HEK293 (cell line): Measurements from ENCODE around the gene CNEP1R1.

Experiments used
- CTCF ChIP-seq: fragments of 450-650 bp; formaldehyde crosslinking; IDR thresholded peaks from 2 replicates; pipeline ENCODE4 v1.5.1; 2016; ENCODE audit warnings: missing biosample characterization, missing genetic modification characterization
- ZBTB26 ChIP-seq: fragments of 450-650 bp; formaldehyde crosslinking; optimal IDR thresholded peaks from 2 replicates; pipeline ENCODE3; 2016; ENCODE audit warnings: missing biosample characterization, mild to moderate bottlenecking, missing genetic modification characterization
- ZNF513 ChIP-seq: fragments of 450-650 bp; IDR thresholded peaks from 2 replicates; pipeline ENCODE4 v1.5.1; 2018; ENCODE audit warnings: missing biosample characterization, missing genetic modification characterization

DNA sequence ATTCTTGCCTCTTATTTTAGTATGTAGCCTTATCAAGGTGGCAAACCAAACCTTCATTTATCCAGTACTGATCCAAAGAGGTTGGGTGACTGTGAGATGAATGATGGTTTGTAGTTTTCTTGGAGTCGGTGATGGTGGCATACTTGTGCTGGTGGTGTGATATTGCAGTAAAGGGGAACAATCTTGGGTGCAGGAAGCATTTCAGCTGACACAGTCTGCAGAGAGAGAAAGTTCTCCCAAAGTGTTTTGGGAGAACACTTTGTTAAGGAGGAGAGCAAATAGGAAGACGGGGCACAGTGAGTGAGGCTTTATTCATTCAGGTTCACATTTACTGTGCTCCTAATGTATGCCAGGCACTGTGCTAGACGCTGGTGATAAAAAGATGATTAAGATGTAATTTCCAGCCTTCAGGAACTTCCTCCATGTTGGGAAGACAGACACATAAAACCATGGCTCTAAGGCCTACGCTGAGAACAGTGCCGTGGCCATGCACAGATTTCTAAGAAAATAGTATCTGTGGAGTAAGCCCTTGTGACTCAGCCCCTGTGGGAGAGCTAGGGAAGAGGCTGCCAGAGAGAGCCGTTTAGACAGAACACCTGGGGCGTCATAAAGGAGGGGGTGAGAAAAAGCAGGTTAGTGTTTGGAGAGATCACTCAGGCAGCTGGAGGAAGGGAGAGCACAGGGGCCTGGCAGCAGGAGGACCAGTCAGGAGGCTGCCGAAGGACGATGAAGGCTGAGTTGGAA is 54.5 kb downstream of the CNEP1R1 start:
- no peak for TF ChIP-seq ZBTB26 (tag by site-specific recombination)
- TF ChIP-seq CTCF (tag by site-specific recombination): no peak
- TF ChIP-seq ZNF513 (tag by site-specific recombination): no peak
